Measurements from ENCODE around the gene RAB6B. TPM values are rescaled to one million over a fixed set of nuclear protein-coding genes. Genes with fewer than 3 reads are reported as not detected.
A peak's percentile ranks its signal among the peaks of the same experiment; 100 is the strongest.

RAB6B gene
- total RNA-seq, 1 donor from 2014 or later = 0.65 TPM

GRCh38 chr3:133851266-133851906 is 44.3 kb downstream of the RAB6B start:
- H3K4me1 Mint-ChIP-seq (ENCODE audit: low read depth) = peaks cover 6% of the 10 kb centered on the region
- DNase-seq (ENCODE audit: low spot score) = no peak
- intact Hi-C loops (cut with micrococcal nuclease) = no loop called here
- no peaks in the 10 kb centered on the region for H3K36me3 Mint-ChIP-seq (ENCODE audit: low read depth)
- peak overlapping the region; percentile 24 for H3K27ac Mint-ChIP-seq
- no peaks in the 10 kb centered on the region for H3K9me3 Mint-ChIP-seq
- H3K4me3 Mint-ChIP-seq = no peak overlapping the region
- H3K27me3 Mint-ChIP-seq (ENCODE audit: insufficient read depth) = peaks cover 5% of the 10 kb centered on the region

GRCh38 chr3:133850034-133850433 is 45.6 kb downstream of the RAB6B start:
- H3K36me3 Mint-ChIP-seq (ENCODE audit: low read depth) = no peaks in the 10 kb centered on the region
- H3K4me3 Mint-ChIP-seq = no peak overlapping the region
- DNase-seq (ENCODE audit: low spot score) = no peak
- peaks cover 5% of the 10 kb centered on the region for H3K27me3 Mint-ChIP-seq (ENCODE audit: insufficient read depth)
- H3K27ac Mint-ChIP-seq = no peak overlapping the region
- H3K9me3 Mint-ChIP-seq = no peaks in the 10 kb centered on the region
- intact Hi-C loops (cut with micrococcal nuclease) = no loop called here
- H3K4me1 Mint-ChIP-seq (ENCODE audit: low read depth) = peaks cover 6% of the 10 kb centered on the region

- Mint-ChIP-seq H3K27ac (no peak overlapping the region), H3K9me3 (no peaks in the 10 kb centered on the region), H3K36me3 (ENCODE audit: low read depth) (no peaks in the 10 kb centered on the region), H3K27me3 (ENCODE audit: insufficient read depth) (peaks cover 5% of the 10 kb centered on the region), H3K4me1 (ENCODE audit: low read depth) (peaks cover 6% of the 10 kb centered on the region), H3K4me3 (no peak overlapping the region)
- DNase-seq (ENCODE audit: low spot score) = no peak
- intact Hi-C loops (cut with micrococcal nuclease) = no loop called here
Observed at GRCh38 chr3:133849346-133849745, 46.3 kb downstream of the RAB6B start.

GRCh38 chr3:133845127-133845526 is 50.6 kb downstream of the RAB6B start:
- Mint-ChIP-seq H3K27ac (no peak overlapping the region), H3K4me1 (ENCODE audit: low read depth) (no peaks in the 10 kb centered on the region), H3K9me3 (no peaks in the 10 kb centered on the region), H3K36me3 (ENCODE audit: low read depth) (no peaks in the 10 kb centered on the region), H3K4me3 (no peak overlapping the region), H3K27me3 (ENCODE audit: insufficient read depth) (peaks cover 5% of the 10 kb centered on the region)
- intact Hi-C loops (cut with micrococcal nuclease) = no loop called here
- no peak for DNase-seq (ENCODE audit: low spot score)

- intact Hi-C loops (cut with micrococcal nuclease) = no loop called here
- H3K27ac Mint-ChIP-seq = no peak overlapping the region
- no peaks in the 10 kb centered on the region for H3K4me1 Mint-ChIP-seq (ENCODE audit: low read depth)
- no peak for DNase-seq (ENCODE audit: low spot score)
- no peaks in the 10 kb centered on the region for H3K36me3 Mint-ChIP-seq (ENCODE audit: low read depth)
- no peak overlapping the region for H3K4me3 Mint-ChIP-seq
- H3K27me3 Mint-ChIP-seq (ENCODE audit: insufficient read depth) = peaks cover 8% of the 10 kb centered on the region
- H3K9me3 Mint-ChIP-seq = no peaks in the 10 kb centered on the region
Observed at GRCh38 chr3:133843634-133844033, 52.0 kb downstream of the RAB6B start.

GRCh38 chr3:133842158-133842557 is 53.5 kb downstream of the RAB6B start:
- no peaks in the 10 kb centered on the region for H3K36me3 Mint-ChIP-seq (ENCODE audit: low read depth)
- H3K4me3 Mint-ChIP-seq = no peak overlapping the region
- peaks cover 3% of the 10 kb centered on the region for H3K27me3 Mint-ChIP-seq (ENCODE audit: insufficient read depth)
- no peak for DNase-seq (ENCODE audit: low spot score)
- no peak overlapping the region for H3K27ac Mint-ChIP-seq
- no peaks in the 10 kb centered on the region for H3K9me3 Mint-ChIP-seq
- intact Hi-C loops (cut with micrococcal nuclease) = no loop called here
- H3K4me1 Mint-ChIP-seq (ENCODE audit: low read depth) = no peaks in the 10 kb centered on the region

GRCh38 chr3:133841196-133841595 is 54.5 kb downstream of the RAB6B start:
- Mint-ChIP-seq H3K36me3 (ENCODE audit: low read depth) (no peaks in the 10 kb centered on the region), H3K27ac (no peak overlapping the region), H3K27me3 (ENCODE audit: insufficient read depth) (peaks cover 5% of the 10 kb centered on the region), H3K4me3 (no peak overlapping the region), H3K4me1 (ENCODE audit: low read depth) (no peaks in the 10 kb centered on the region), H3K9me3 (no peaks in the 10 kb centered on the region)
- intact Hi-C loops (cut with micrococcal nuclease) = no loop called here
- DNase-seq (ENCODE audit: low spot score) = no peak

- Mint-ChIP-seq H3K9me3 (no peaks in the 10 kb centered on the region), H3K27me3 (ENCODE audit: insufficient read depth) (peaks cover 5% of the 10 kb centered on the region), H3K4me1 (ENCODE audit: low read depth) (no peaks in the 10 kb centered on the region), H3K4me3 (no peak overlapping the region), H3K27ac (no peak overlapping the region), H3K36me3 (ENCODE audit: low read depth) (no peaks in the 10 kb centered on the region)
- no peak for DNase-seq (ENCODE audit: low spot score)
- intact Hi-C loops (cut with micrococcal nuclease) = no loop called here
Observed at GRCh38 chr3:133840767-133841166, 54.9 kb downstream of the RAB6B start.

- Mint-ChIP-seq H3K36me3 (ENCODE audit: low read depth) (no peaks in the 10 kb centered on the region), H3K4me3 (no peak overlapping the region), H3K4me1 (ENCODE audit: low read depth) (no peaks in the 10 kb centered on the region), H3K27me3 (ENCODE audit: insufficient read depth) (peaks cover 5% of the 10 kb centered on the region), H3K9me3 (no peaks in the 10 kb centered on the region), H3K27ac (no peak overlapping the region)
- intact Hi-C loops (cut with micrococcal nuclease) = no loop called here
- no peak for DNase-seq (ENCODE audit: low spot score)
Observed at GRCh38 chr3:133840055-133840737, 55.5 kb downstream of the RAB6B start.

- H3K4me3 Mint-ChIP-seq = no peak overlapping the region
- DNase-seq (ENCODE audit: low spot score) = no peak
- no peaks in the 10 kb centered on the region for H3K36me3 Mint-ChIP-seq (ENCODE audit: low read depth)
- no peaks in the 10 kb centered on the region for H3K4me1 Mint-ChIP-seq (ENCODE audit: low read depth)
- H3K27me3 Mint-ChIP-seq (ENCODE audit: insufficient read depth) = peaks cover 5% of the 10 kb centered on the region
- intact Hi-C loops (cut with micrococcal nuclease) = no loop called here
- H3K27ac Mint-ChIP-seq = no peak overlapping the region
- H3K9me3 Mint-ChIP-seq = no peaks in the 10 kb centered on the region
Observed at GRCh38 chr3:133838916-133839800, 56.5 kb downstream of the RAB6B start.

GRCh38 chr3:133838296-133838789 is 57.3 kb downstream of the RAB6B start:
- Mint-ChIP-seq H3K36me3 (ENCODE audit: low read depth) (no peaks in the 10 kb centered on the region), H3K9me3 (no peaks in the 10 kb centered on the region), H3K4me3 (no peak overlapping the region), H3K27me3 (ENCODE audit: insufficient read depth) (peaks cover 5% of the 10 kb centered on the region), H3K27ac (no peak overlapping the region), H3K4me1 (ENCODE audit: low read depth) (no peaks in the 10 kb centered on the region)
- no peak for DNase-seq (ENCODE audit: low spot score)
- intact Hi-C loops (cut with micrococcal nuclease) = no loop called here

GRCh38 chr3:133837487-133838295 is 58.0 kb downstream of the RAB6B start:
- intact Hi-C loops (cut with micrococcal nuclease) = no loop called here
- DNase-seq (ENCODE audit: low spot score) = no peak
- H3K27ac Mint-ChIP-seq = no peak overlapping the region
- peaks cover 5% of the 10 kb centered on the region for H3K27me3 Mint-ChIP-seq (ENCODE audit: insufficient read depth)
- no peaks in the 10 kb centered on the region for H3K36me3 Mint-ChIP-seq (ENCODE audit: low read depth)
- no peaks in the 10 kb centered on the region for H3K9me3 Mint-ChIP-seq
- H3K4me1 Mint-ChIP-seq (ENCODE audit: low read depth) = no peaks in the 10 kb centered on the region
- H3K4me3 Mint-ChIP-seq = no peak overlapping the region
